ENCODE results near the gene RAET1G.

- no peak for TF ChIP-seq EZH2phosphoT487 (IDR thresholded peaks at IDR 0.05; ENCODE audit: insufficient read depth, low read depth)
- TF ChIP-seq EZH2 (IDR thresholded peaks at IDR 0.05; ENCODE audit: insufficient read depth, poor library complexity, severe bottlenecking), result no peak
These were observed 22.1 kb downstream of the RAET1G start for GRCh38 chr6:149900620-149901443.
